SK-N-SH (cell line): Measurements from ENCODE around the gene ASAP3. TPM values are rescaled to one million over a fixed set of nuclear protein-coding genes. Genes with fewer than 3 reads are reported as not detected.

Experiments used
- CTCF ChIA-PET: fragments of 300-600, 350-600 bp; formaldehyde crosslinking; extraction: SDS; loops from one replicate; lab custom pipeline; 2021; lab: Yijun Ruan, JAX
- POLR2A ChIA-PET: fragments of 350-600 bp; sonication (Branson Sonifier 250); formaldehyde crosslinking; extraction: SDS; loops from one replicate; lab custom pipeline; 2020; ENCODE audit warnings: antibody characterized with exemption, inconsistent platforms; lab: Yijun Ruan, JAX
- DNase-seq: peaks from one replicate; pipeline ENCODE4 v3.0.0; 2012
- H2AFZ ChIP-seq: fragments of 200-600 bp; sonication (generic); 2 replicates; pipeline ENCODE4 v1.8.1; 2016; ENCODE audit warnings: antibody characterized with exemption, mild to moderate bottlenecking, low read depth
- H3F3A ChIP-seq: fragments of 200-600 bp; sonication (generic); replicated peaks from 2 replicates; pipeline ENCODE3; 2016; ENCODE audit warnings: antibody characterized with exemption, mild to moderate bottlenecking; ENCODE audit not compliant: insufficient read depth
- H3K27ac ChIP-seq, 2 experiments: fragments of 200-500 bp in 1 of 2; fragments of 200-600 bp in 1 of 2; sonication (Bioruptor generic) in 1 of 2; sonication (generic), shearing (Covaris generic) in 1 of 2; 2 replicates each; pipeline versions ENCODE4 v1.5.1 to v1.6.1; 2014 to 2016; ENCODE audit warnings: low read depth in 2 of 2, inconsistent platforms in 1 of 2, low read length in 1 of 2, mild to moderate bottlenecking in 1 of 2, mixed read lengths in 1 of 2
- H3K27me3 ChIP-seq: fragments of 200-600 bp; sonication (generic), shearing (Covaris generic); 2 replicates; pipeline ENCODE4 v1.6.1; 2016; ENCODE audit warnings: mixed run types; ENCODE audit not compliant: insufficient read depth
- H3K36me3 ChIP-seq, 2 experiments: fragments of 200-500 bp in 1 of 2; fragments of 200-600 bp in 1 of 2; sonication (Bioruptor generic) in 1 of 2; sonication (generic) in 1 of 2; replicated peaks in 1 of 2; 2 replicates each; pipeline versions ENCODE3 to v1.5.1; 2014 to 2016; ENCODE audit warnings: low read length in 1 of 2, mild to moderate bottlenecking in 1 of 2; ENCODE audit not compliant: insufficient read depth in 2 of 2, control insufficient read depth in 1 of 2
- H3K4me1 ChIP-seq, 2 experiments: fragments of 200-500 bp in 1 of 2; fragments of 200-600 bp in 1 of 2; sonication (Bioruptor generic) in 1 of 2; sonication (generic), shearing (Covaris generic) in 1 of 2; 2 replicates each; pipeline versions ENCODE4 v1.5.1 to v1.6.1; 2014 to 2016; ENCODE audit warnings: low read depth in 1 of 2, low read length in 1 of 2, mixed run types in 1 of 2; ENCODE audit not compliant: insufficient read depth in 2 of 2, control insufficient read depth in 1 of 2
- H3K4me2 ChIP-seq: fragments of 200-600 bp; sonication (generic), shearing (Covaris generic); 2 replicates; pipeline ENCODE4 v1.6.1; 2017; ENCODE audit warnings: mixed run types
- H3K4me3 ChIP-seq, 2 experiments: fragments of 200-500 bp in 1 of 2; fragments of 200-600 bp in 1 of 2; sonication (Bioruptor generic) in 1 of 2; sonication (generic), shearing (Covaris generic) in 1 of 2; 2 replicates each; pipeline versions ENCODE4 v1.5.1 to v1.8.1; 2014 to 2016; ENCODE audit warnings: low read depth in 2 of 2, inconsistent platforms in 1 of 2, low read length in 1 of 2, mild to moderate bottlenecking in 1 of 2, mixed read lengths in 1 of 2, moderate library complexity in 1 of 2
- H3K79me2 ChIP-seq: fragments of 200-600 bp; sonication (generic); 2 replicates; pipeline ENCODE4 v1.8.1; 2017; ENCODE audit warnings: mild to moderate bottlenecking; ENCODE audit not compliant: insufficient read depth
- H3K9ac ChIP-seq: fragments of 200-600 bp; sonication (generic); 2 replicates; pipeline ENCODE4 v1.6.1; 2017; ENCODE audit warnings: mixed run types
- H3K9me2 ChIP-seq: fragments of 200-600 bp; sonication (generic); 2 replicates; pipeline ENCODE4 v1.6.1; 2017; ENCODE audit warnings: mixed run types
- H3K9me3 ChIP-seq: fragments of 200-600 bp; sonication (generic); 2 replicates; pipeline ENCODE4 v1.6.1; 2017; ENCODE audit warnings: mixed run types, mild to moderate bottlenecking, moderate library complexity
- H4K20me1 ChIP-seq: fragments of 200-600 bp; sonication (generic); 2 replicates; pipeline ENCODE4 v1.6.1; 2017; ENCODE audit warnings: mild to moderate bottlenecking, mixed run types; ENCODE audit not compliant: insufficient read depth
- CTCF ChIP-seq: fragments of 200-600 bp; sonication (generic); IDR thresholded peaks from 2 replicates; pipeline ENCODE4 v1.6.1; 2017; ENCODE audit warnings: antibody characterized with exemption, mild to moderate bottlenecking, moderate library complexity
- FOXJ3 ChIP-seq: sonication (generic); formaldehyde crosslinking; IDR thresholded peaks from 2 replicates; pipeline ENCODE4 v1.5.1; 2020; ENCODE audit warnings: mild to moderate bottlenecking, missing genetic modification reagents
- MAX ChIP-seq: IDR thresholded peaks from 2 replicates; pipeline ENCODE4 v1.4.0; 2012; ENCODE audit warnings: low read depth
- MEF2A ChIP-seq: IDR thresholded peaks from 2 replicates; pipeline ENCODE4 v1.4.0; 2012; ENCODE audit warnings: low read depth, borderline replicate concordance
- MXI1 ChIP-seq: IDR thresholded peaks from 2 replicates; pipeline ENCODE4 v1.6.1; 2012; ENCODE audit warnings: mild to moderate bottlenecking, low read depth, low read length, improper control_type of control experiment
- RFX5 ChIP-seq: IDR thresholded peaks from 2 replicates; pipeline ENCODE4 v1.6.1; 2012; ENCODE audit warnings: mild to moderate bottlenecking, improper control_type of control experiment, low read length
- USF2 ChIP-seq: fragments of 150-350 bp; IDR thresholded peaks from 2 replicates; pipeline ENCODE4 v1.6.1; 2017; ENCODE audit warnings: antibody characterized with exemption, low read length, low read depth, borderline replicate concordance
- WGBS: methylation state at CpG from one replicate; pipeline ENCODE4 v1.1.6; 2017; ENCODE audit warnings: low lambda C conversion rate; 5-methylcytosine and 5-hydroxymethylcytosine counted together
- polyA plus RNA-seq, 3 experiments: library from polyadenylated mRNA; depleted of rRNA; stranded (reverse); fragments of >200 nt; gene quantifications; 2 replicates each; pipeline ENCODE4 v1.2.3, GENCODE V29; 2012

The ASAP3 gene
- polyA plus RNA-seq, 1 of the 3 experiments (the other 2 are of a cell fraction) = 19.6 TPM

GRCh38 chr1:23422241-23422877 lies 61.6 kb downstream of the ASAP3 start:
- no peaks in the 10 kb centered on the region for H3K9me3 ChIP-seq
- ChIA-PET POLR2A (interaction anchor here (0.5 kb wide), 1 partner anchor 65 kb away, joined by 6 read pairs; no protein-coding TSS in a partner anchor), CTCF (interaction anchor here (0.7 to 1.7 kb wide), 4 partner anchors 19 to 269 kb away, joined by 3 to 5 read pairs (median 3); partner anchors contain the start of gene RPL11)
- TF ChIP-seq MEF2A (no peak), RFX5 (no peak), FOXJ3 (CRISPR knock-in tag) (no peak)
- H3K4me1 ChIP-seq = peaks cover 0 to 30% of the 10 kb centered on the region in 2 experiments; a peak in 1 of 4 replicates
- H3K4me3 ChIP-seq = no peak overlapping the region
- no peak overlapping the region for H3K9ac ChIP-seq
- peak; percentile 73 for DNase-seq
- H3K4me2 ChIP-seq = no peak overlapping the region
- no peaks in the 10 kb centered on the region for H3K9me2 ChIP-seq
- H3K79me2 ChIP-seq = no peaks in the 10 kb centered on the region
- H3K27me3 ChIP-seq = no peaks in the 10 kb centered on the region
- WGBS = 78% methylated on average over 9 of the region's 15 CpGs
- no peaks in the 10 kb centered on the region for H4K20me1 ChIP-seq
- peak overlapping the region in 1 of 2 experiments; percentile 12; a peak in 1 of 4 replicates for H3K27ac ChIP-seq
- no peak overlapping the region for H2AFZ ChIP-seq
- no peaks in the 10 kb centered on the region for H3F3A ChIP-seq
- H3K36me3 ChIP-seq = peaks cover 0 to 2% of the 10 kb centered on the region in 2 experiments

- H4K20me1 ChIP-seq = no peaks in the 10 kb centered on the region
- no peaks in the 10 kb centered on the region for H3K27me3 ChIP-seq
- H2AFZ ChIP-seq = no peak overlapping the region
- ChIA-PET CTCF (interaction anchor here (0.7 to 1.7 kb wide), 5 partner anchors 14 to 270 kb away, joined by 3 to 5 read pairs (median 3); partner anchors contain the start of gene RPL11), POLR2A (no interaction called here)
- no peak overlapping the region for H3K9ac ChIP-seq
- no peak overlapping the region for H3K4me3 ChIP-seq
- peaks cover 0 to 33% of the 10 kb centered on the region in 2 experiments; a peak in 1 of 4 replicates for H3K4me1 ChIP-seq
- no peaks in the 10 kb centered on the region for H3K79me2 ChIP-seq
- 86% methylated on average over 6 of the region's 6 CpGs for WGBS
- no peaks in the 10 kb centered on the region for H3K9me2 ChIP-seq
- DNase-seq = peak; percentile 45
- H3K9me3 ChIP-seq = no peaks in the 10 kb centered on the region
- peak overlapping the region in 1 of 2 experiments; percentile 5; a peak in 1 of 4 replicates for H3K27ac ChIP-seq
- no peaks in the 10 kb centered on the region for H3F3A ChIP-seq
- H3K4me2 ChIP-seq = no peak overlapping the region
- H3K36me3 ChIP-seq = peaks cover 0 to 2% of the 10 kb centered on the region in 2 experiments
- TF ChIP-seq MXI1 (no peak), CTCF (peak; percentile 22; the same call in 1 of the 2 replicates), USF2 (no peak), MAX (no peak)
These were observed 62.2 kb downstream of the ASAP3 start for GRCh38 chr1:23421753-23422240.
